HTERT RPE-1 (cell line): ENCODE measurements around the gene SPTBN1.
"Not testable (repeated sequence)": the region's sequence is repeated elsewhere in the genome, so short reads cannot be mapped to it uniquely, and the experiment has no call there.

Source experiments
- in situ Hi-C: fragments of 300-500 bp; cut with MboI; formaldehyde crosslinking; loops from 4 replicates; pipeline ENCODE4 v1.14.3; 2020; ENCODE audit warnings: low sequenced_read_pairs

SPTBN1 gene

DNA sequence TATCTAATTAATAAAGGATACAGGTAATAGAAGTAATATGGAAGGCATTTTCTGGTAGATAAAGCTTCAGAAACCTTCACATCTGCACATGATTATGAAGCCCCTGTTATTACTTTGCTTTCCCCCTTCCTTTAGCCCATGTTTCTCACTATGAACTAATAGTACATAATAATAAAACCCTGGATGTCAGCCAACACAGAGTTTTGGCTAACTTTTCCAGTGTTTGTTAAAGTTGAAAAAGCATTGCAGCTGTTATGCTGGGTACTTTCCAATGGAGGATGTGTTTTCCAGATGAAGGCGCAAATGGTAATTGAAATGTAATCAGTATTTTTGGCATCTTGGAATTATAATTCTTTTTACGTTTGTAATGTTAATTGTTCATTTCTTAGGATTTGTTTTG lies 43.5 kb downstream of the SPTBN1 start:
- in situ Hi-C loops = no loop called here

DNA sequence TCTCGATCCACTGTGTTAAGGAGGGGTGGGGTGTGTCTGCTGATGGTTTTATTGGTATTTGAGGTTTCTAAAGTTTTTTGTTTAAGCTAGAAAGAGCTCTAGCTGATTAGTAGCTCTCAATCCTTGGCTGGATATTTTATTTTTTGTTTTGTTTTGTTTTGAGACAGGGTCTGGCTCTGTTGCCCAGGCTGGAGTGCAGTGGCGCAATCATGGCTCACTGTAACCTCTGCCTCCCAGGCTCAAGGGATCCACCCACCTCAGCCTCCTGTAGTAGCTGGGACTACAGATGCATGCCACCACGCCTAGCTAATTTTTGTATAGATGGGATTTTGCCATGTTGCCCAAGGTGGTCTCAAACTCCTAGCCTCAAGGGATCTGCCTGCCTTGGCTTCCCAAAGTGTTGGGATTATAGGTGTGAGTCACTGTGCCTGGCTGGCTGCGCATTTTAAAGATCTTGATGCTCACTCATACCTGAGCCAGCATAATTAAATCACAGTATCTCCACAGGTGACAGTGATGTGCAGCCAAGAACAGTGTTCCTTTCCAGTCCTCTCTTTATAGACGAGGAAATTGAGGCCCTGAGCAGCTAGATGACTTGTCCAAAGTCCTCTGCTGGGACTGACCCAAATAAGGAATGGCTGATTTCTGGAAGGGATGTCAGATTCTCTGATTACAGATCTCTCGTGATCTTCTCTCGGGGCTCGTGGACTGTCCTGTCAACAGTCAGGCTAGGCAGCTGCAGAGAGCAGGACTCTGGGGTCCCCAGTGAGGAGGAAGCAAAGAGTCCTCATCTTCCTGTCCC lies 44.5 kb downstream of the SPTBN1 start:
- in situ Hi-C loops = no loop called here

- in situ Hi-C loops = no loop called here
These were observed 46.6 kb downstream of the SPTBN1 start for GRCh38 chr2:54502731-54503130.

DNA sequence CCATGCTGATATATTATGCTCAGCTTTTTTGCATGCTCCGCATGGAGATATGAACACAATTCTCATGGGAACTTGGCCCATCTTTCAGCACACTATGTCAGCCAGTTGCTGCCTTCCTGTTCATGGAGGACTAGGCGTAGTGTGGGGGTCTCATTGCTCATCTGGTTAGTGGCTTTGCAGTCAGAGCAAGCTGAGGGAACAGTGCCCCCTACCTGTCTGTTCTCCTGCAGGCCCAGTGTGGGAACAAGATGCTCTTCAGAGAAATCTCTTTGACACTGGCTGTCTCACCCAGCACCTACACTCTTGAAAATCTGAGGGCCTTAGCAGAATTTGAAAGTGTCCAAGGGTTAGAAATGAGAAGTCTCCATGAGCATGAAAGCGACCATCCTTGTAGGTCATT lies 47.1 kb downstream of the SPTBN1 start:
- in situ Hi-C loops = no loop called here

DNA sequence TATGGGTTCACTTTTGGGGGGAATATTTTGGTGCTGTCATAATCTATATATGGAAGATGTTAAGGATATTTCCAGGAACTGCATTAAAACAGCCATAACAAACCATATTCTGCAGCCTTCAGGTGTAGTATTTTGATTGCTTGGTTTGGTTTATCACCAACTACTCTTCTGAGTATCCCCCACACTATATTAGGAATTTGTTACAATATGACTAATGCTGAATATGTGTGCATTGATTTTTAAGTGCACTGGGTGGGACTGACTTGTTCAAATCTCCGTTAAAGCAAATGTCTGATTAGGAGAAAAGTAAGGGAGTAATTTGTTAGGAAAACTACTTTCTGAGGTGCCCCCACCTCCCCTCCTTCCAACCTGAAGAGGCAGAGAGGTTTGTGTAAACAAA lies 47.7 kb downstream of the SPTBN1 start:
- in situ Hi-C loops = no loop called here

- in situ Hi-C loops = no loop called here
These were observed 48.7 kb downstream of the SPTBN1 start for GRCh38 chr2:54504866-54505265.

DNA sequence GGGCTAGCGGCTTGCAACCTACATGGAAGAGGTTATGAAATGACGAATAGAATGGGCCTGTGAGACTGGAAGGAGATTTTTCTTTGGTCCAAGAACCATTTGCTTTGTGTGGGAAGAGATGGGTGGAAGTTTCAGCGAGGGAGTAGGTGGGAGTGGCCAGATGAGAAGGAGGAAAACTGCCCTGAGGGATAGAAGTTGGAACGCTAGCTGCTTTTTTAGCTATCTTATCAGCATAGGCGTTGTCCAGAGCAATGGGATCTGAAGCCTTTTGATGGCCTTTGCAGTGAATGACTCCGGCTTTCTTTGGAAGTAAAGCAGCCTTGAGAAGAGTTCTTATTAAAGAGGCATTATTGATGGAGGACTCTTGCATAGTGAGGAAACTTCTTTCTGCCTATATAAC lies 52.4 kb downstream of the SPTBN1 start:
- in situ Hi-C loops = no loop called here

GRCh38 chr2:54509043-54509442 lies 52.9 kb downstream of the SPTBN1 start:
- in situ Hi-C loops = not testable (repeated sequence)

- in situ Hi-C loops = no loop called here
These were observed 54.8 kb downstream of the SPTBN1 start for GRCh38 chr2:54510916-54511315.

DNA sequence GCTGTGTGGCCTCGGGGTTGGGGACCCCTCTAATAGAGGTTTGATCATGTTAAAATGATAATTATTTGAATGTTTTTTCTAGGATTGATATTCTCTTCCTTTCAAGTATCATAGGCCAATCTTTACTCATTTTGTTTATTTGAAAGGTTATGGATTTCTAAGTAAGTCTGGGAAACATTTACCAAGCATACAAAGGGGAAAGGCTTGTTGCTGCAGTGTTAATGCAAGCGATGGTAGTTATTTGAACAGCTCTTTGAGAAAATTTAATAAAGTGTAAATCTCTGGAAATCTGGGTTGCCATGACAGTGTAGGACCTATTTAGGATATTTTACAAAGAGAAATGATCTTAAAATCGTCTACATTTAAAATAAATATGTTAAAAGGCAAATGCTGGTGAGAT lies 56.1 kb downstream of the SPTBN1 start:
- in situ Hi-C loops = no loop called here

GRCh38 chr2:54512663-54513362 lies 56.7 kb downstream of the SPTBN1 start:
- in situ Hi-C loops = no loop called here

GRCh38 chr2:54513363-54513715 lies 57.2 kb downstream of the SPTBN1 start:
- in situ Hi-C loops = no loop called here

DNA sequence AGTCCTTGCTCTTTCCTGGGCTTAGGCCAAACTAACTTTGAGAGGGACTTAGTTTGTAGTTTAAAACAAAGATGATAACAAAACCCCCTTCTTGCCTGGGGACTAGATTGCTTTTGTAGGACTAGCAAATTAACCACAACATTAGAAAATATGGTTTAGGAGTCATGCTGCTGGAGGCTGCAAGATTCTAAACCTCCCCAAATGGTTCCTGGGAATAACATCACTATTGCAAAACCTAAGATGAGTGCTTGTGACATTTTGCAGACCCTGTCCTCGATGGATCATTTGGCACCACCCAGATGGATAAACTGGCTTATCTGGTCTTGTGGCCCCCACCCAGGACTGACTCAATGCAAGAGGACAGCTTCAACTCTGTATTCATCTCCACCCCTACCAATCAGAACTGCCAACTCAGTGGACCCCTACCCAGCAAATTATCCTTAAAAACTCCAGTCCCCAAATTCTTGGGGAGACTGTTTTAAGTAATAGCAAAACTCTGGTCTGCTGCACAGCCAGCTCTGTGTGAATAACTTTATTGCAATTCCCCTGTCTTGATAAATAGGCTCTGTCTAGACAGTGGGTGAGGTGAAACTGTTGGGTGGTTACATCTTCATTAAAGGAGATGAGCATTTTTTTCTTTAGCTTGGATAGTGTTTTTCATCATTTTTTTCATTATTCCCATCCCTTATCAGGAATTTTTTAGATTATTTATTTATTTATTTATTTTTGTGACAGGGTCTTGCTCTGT lies 58.9 kb downstream of the SPTBN1 start:
- in situ Hi-C loops = no loop called here

- in situ Hi-C loops = no loop called here
These were observed 60.7 kb downstream of the SPTBN1 start for GRCh38 chr2:54516842-54517241.

- in situ Hi-C loops = not testable (repeated sequence)
These were observed 61.9 kb downstream of the SPTBN1 start for GRCh38 chr2:54518016-54518415.

- in situ Hi-C loops = no loop called here
These were observed 62.3 kb downstream of the SPTBN1 start for GRCh38 chr2:54518430-54518829.

DNA sequence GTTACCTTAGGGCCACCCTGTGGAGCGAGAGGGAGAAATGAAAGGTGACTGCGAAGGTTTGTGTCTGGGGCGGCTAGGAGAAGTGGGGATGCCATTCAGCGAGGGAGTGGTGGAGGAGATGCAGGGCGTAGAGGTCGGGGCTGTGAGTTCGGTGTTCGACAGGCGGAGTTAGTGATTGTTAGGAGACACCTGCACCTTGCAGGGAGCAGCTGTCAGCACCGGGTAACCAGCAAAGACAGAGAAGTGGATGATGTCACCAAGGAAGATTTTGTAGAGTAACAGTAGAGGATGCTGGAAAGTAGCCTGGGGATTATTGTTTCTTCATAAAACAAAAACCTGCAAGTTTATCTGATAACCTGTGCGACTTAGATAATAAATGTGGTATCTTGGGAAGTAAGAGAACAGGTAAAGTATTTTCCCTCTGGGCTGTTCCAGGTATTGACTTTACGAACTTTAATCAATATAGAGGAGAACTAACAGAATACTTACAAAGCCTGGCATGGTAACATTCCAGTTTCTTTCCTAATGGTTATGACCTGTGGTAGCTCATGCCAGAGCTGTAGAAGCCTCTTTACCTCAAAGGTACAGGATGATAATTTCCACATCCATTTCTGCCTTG lies 63.8 kb downstream of the SPTBN1 start:
- in situ Hi-C loops = no loop called here

GRCh38 chr2:54520687-54521086 lies 64.6 kb downstream of the SPTBN1 start:
- in situ Hi-C loops = no loop called here

GRCh38 chr2:54522624-54523281 lies 66.6 kb downstream of the SPTBN1 start:
- in situ Hi-C loops = no loop called here

- in situ Hi-C loops = no loop called here
These were observed 67.3 kb downstream of the SPTBN1 start for GRCh38 chr2:54523324-54523959.
